SU-DHL-6 (cell line): ENCODE measurements around the gene RARB.

Experiments
- H2AFZ ChIP-seq: fragments of 200-600 bp; sonication (generic); 2 replicates; pipeline ENCODE4 v1.6.1; 2014; ENCODE audit warnings: low read depth, mild to moderate bottlenecking, moderate library complexity, mixed read lengths, antibody characterized with exemption, low read length; ENCODE audit not compliant: severe bottlenecking
- H3F3A ChIP-seq: fragments of 200-600 bp; shearing (Covaris generic); 2 replicates; pipeline ENCODE4 v1.6.0; 2016; ENCODE audit warnings: antibody characterized with exemption, mild to moderate bottlenecking; ENCODE audit not compliant: insufficient read depth
- H3K27ac ChIP-seq: fragments of 200-600 bp; sonication (generic); 2 replicates; pipeline ENCODE4 v1.5.1; 2016; ENCODE audit warnings: low read depth, mild to moderate bottlenecking, low read length, moderate library complexity, mixed read lengths
- H3K27me3 ChIP-seq: fragments of 200-600 bp; sonication (generic), shearing (Covaris generic); 2 replicates; pipeline ENCODE4 v1.6.0; 2014; ENCODE audit warnings: mild to moderate bottlenecking, low read length
- H3K36me3 ChIP-seq: fragments of 200-600 bp; sonication (generic); 2 replicates; pipeline ENCODE4 v1.6.1; 2014; ENCODE audit warnings: mild to moderate bottlenecking, low read length, mixed read lengths
- H3K4me2 ChIP-seq: fragments of 300-600, 200-600 bp; shearing (Covaris generic), sonication (generic); 2 replicates; pipeline ENCODE4 v1.6.0; 2014; ENCODE audit warnings: low read length, low read depth, mild to moderate bottlenecking; ENCODE audit not compliant: poor library complexity, severe bottlenecking
- H3K4me3 ChIP-seq: fragments of 200-600 bp; sonication (generic); 2 replicates; pipeline ENCODE4 v1.5.1; 2014; ENCODE audit warnings: antibody characterized with exemption, low read length, mild to moderate bottlenecking, mixed read lengths; ENCODE audit not compliant: insufficient read depth, poor library complexity, severe bottlenecking
- H3K79me2 ChIP-seq: fragments of 200-600 bp; sonication (generic); 2 replicates; pipeline ENCODE4 v1.6.1; 2014; ENCODE audit warnings: mild to moderate bottlenecking, low read length, moderate library complexity; ENCODE audit not compliant: insufficient read depth
- H3K9ac ChIP-seq: fragments of 200-600 bp; sonication (generic); 2 replicates; pipeline ENCODE4 v1.7.0; 2014; ENCODE audit warnings: mild to moderate bottlenecking, low read length
- H3K9me2 ChIP-seq: fragments of 200-600 bp; sonication (generic); replicated peaks from 2 replicates; pipeline ENCODE4 v1.6.1; 2014; ENCODE audit warnings: low read length; ENCODE audit not compliant: insufficient read depth
- H3K9me3 ChIP-seq: fragments of 200-600 bp; sonication (generic); 2 replicates; pipeline ENCODE4 v1.6.1; 2014; ENCODE audit warnings: low read length, mixed read lengths; ENCODE audit not compliant: insufficient read depth
- H4K20me1 ChIP-seq: fragments of 200-600 bp; sonication (generic); 2 replicates; pipeline ENCODE4 v1.6.1; 2014; ENCODE audit warnings: low read depth, mild to moderate bottlenecking, antibody characterized with exemption, low read length, moderate library complexity, mixed read lengths
- CTCF ChIP-seq: fragments of 200-600 bp; sonication (generic); IDR thresholded peaks from one replicate; pipeline ENCODE4 v1.5.1; 2017; ENCODE audit warnings: antibody characterized with exemption, mild to moderate bottlenecking, low read length, moderate library complexity; ENCODE audit not compliant: insufficient read depth, poor library complexity, severe bottlenecking
- EZH2phosphoT487 ChIP-seq: fragments of 200-600 bp; sonication (generic), shearing (Covaris generic); conservative IDR thresholded peaks from 2 replicates; pipeline ENCODE4 v1.6.1; 2018; ENCODE audit warnings: mild to moderate bottlenecking, antibody characterized with exemption, low read length, moderate library complexity, mixed read lengths

The RARB gene

GRCh38 chr3:25427155-25427554 lies 908 bp upstream of the RARB start:
- no peaks in the 10 kb centered on the region for H3K9me2 ChIP-seq
- TF ChIP-seq CTCF (no peak), EZH2phosphoT487 (no peak)
- no peaks in the 10 kb centered on the region for H4K20me1 ChIP-seq
- H3K9me3 ChIP-seq = no peaks in the 10 kb centered on the region
- H3K4me2 ChIP-seq = no peak overlapping the region
- no peak overlapping the region for H2AFZ ChIP-seq
- no peak overlapping the region for H3K9ac ChIP-seq
- H3F3A ChIP-seq = no peaks in the 10 kb centered on the region
- H3K79me2 ChIP-seq = no peaks in the 10 kb centered on the region
- H3K27me3 ChIP-seq = no peaks in the 10 kb centered on the region
- no peaks in the 10 kb centered on the region for H3K36me3 ChIP-seq
- H3K4me3 ChIP-seq = no peak overlapping the region
- no peak overlapping the region for H3K27ac ChIP-seq

GRCh38 chr3:25427563-25427941 lies 511 bp upstream of the RARB start:
- H3K27ac ChIP-seq = no peak overlapping the region
- H3F3A ChIP-seq = no peaks in the 10 kb centered on the region
- no peaks in the 10 kb centered on the region for H4K20me1 ChIP-seq
- no peaks in the 10 kb centered on the region for H3K9me3 ChIP-seq
- H3K79me2 ChIP-seq = no peaks in the 10 kb centered on the region
- no peaks in the 10 kb centered on the region for H3K36me3 ChIP-seq
- H3K27me3 ChIP-seq = no peaks in the 10 kb centered on the region
- H3K9me2 ChIP-seq = no peaks in the 10 kb centered on the region
- no peak overlapping the region for H3K4me3 ChIP-seq
- no peak for TF ChIP-seq CTCF
- no peak for TF ChIP-seq EZH2phosphoT487
- H2AFZ ChIP-seq = no peak overlapping the region
- no peak overlapping the region for H3K4me2 ChIP-seq
- no peak overlapping the region for H3K9ac ChIP-seq

GRCh38 chr3:25428789-25429335 lies 799 bp downstream of the RARB start:
- Histone ChIP-seq H3K4me2 (no peak overlapping the region), H3K4me3 (no peak overlapping the region)

More at GRCh38 chr3:25428789-25429335, 799 bp downstream of the RARB start:
- Histone ChIP-seq H4K20me1 (no peaks in the 10 kb centered on the region), H3K27me3 (no peaks in the 10 kb centered on the region), H2AFZ (no peak overlapping the region), H3K9me3 (no peaks in the 10 kb centered on the region), H3K9me2 (no peaks in the 10 kb centered on the region), H3K79me2 (no peaks in the 10 kb centered on the region), H3K36me3 (no peaks in the 10 kb centered on the region), H3K27ac (no peak overlapping the region), H3F3A (no peaks in the 10 kb centered on the region), H3K9ac (no peak overlapping the region)
- TF ChIP-seq EZH2phosphoT487 = no peak
- TF ChIP-seq CTCF = no peak
